HG03039 (cell line): Measurements from ENCODE around the gene PEX16.

ENCODE experiments used
- ATAC-seq: cut with Tn5 transposase; IDR thresholded peaks from one replicate; pipeline ENCODE4 v1.9.1; 2021; ENCODE audit warnings: mild to moderate bottlenecking, moderate library complexity; ENCODE audit not compliant: unreplicated experiment

PEX16 gene

GRCh38 chr11:45931739-45932138, 14.1 kb upstream of the PEX16 start:
- ATAC-seq, result no peak

DNA sequence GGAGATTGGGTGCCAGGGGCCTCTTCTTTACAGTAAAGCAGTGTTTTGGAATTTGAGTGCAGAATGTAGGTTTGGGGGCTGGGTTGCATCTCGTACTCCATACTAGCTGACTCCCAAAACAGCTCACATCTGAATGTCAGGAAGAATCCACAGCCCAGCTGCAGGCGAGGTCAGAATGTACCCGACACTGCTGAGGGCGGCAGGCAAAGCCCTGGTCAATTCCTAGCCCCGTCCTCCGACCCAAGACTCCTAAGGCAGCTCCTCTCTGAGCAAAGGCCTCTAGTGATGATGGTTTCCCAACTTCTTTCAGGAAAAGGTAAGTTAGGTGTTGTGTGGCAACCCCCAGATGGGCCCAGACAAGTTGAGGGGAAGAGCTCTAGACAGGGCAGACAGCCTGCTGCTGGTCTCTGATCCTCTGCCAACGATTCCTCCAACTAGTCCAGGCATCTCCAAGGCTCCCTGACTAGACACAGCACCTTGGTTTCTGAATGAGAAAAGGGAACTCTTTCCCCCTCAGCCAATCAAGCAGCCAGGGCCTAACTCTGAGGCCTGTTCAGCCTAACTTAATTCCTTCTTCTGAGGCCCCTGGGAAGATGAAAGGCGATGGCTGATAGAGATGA, 13.4 kb upstream of the PEX16 start:
- no peak for ATAC-seq

DNA sequence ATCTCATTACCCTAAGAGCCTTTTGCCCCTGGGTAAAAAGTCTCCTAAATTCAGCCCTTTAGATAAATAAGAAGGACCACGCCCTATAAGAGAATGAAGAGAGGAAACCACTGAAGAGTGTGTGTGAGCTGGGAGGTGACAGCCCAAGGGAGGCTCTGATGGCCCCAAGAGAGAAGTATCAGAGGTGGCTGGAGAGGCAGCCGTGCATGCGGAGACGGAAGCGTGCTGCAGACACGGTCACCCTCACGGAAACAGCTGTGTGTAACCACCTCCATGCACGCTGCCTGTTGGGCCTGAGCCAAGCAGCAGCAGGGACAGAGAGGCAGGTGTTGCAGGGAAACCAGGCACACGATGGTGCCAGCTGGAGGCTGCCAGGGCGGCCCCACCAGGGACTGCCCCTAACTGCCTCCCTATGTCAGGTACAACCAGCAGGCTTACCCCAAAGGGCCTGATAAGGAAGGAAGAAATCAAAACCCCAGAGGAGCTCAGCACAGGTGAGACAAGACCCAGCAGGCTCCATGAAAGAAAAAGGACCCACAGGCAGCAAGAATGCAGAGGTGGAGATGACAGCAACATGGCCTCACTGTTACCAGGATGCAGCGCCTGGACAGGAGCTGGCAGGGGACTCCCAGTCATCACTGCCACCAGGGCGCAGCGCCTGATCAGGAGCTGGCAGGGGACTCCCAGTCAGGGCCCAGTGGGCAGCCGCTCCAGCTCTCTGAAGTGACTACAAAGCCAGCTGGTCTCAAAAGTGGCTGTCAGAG, 12.5 kb upstream of the PEX16 start:
- peak; percentile 79 for ATAC-seq

DNA sequence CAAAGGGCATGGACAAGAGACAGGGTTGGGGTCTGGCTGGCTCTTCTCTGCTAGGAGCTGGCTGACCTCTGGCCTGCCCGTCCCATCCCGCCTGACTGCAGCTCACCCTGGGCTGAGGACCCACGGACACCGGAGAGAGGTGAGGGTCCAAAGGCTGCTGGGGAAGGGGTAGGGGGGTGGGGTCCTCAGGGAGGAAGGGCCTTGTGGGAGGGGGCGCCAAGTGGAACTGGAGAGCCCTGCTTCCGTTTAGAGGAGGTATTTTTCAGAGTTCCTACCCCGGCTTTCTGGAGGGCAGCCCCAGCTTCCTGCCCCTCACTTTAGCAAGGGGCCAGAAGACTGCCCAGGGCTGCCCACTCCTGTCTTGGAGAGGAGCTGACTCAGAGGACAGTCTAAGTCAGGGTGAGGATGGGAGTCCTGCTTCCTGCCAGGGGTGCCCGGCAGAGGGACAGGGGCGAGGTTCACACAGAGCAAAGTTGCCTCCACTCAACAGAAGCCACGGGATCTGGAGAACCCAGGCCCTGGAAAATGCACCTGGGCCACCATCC, 11.9 kb upstream of the PEX16 start:
- ATAC-seq, result peak; percentile 3

- no peak for ATAC-seq
Measured at GRCh38 chr11:45928535-45929215, 11.0 kb upstream of the PEX16 start.

GRCh38 chr11:45927684-45928413, 10.2 kb upstream of the PEX16 start:
- ATAC-seq, result no peak

DNA sequence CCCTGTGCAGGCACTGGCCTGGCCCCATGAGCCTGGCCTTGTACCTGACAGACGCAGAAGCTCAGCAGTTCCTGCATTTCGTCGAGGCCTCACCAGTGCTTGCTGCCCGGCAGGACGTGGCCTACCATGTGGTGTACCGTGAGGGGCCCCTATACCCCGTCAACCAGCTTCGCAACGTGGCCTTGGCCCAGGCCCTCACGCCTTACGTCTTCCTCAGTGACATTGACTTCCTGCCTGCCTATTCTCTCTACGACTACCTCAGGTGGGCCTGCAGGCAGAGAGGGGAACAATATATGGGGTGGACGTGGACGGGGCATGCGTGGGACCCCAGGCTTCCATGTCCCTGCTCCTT, 9.6 kb upstream of the PEX16 start:
- ATAC-seq, result no peak

DNA sequence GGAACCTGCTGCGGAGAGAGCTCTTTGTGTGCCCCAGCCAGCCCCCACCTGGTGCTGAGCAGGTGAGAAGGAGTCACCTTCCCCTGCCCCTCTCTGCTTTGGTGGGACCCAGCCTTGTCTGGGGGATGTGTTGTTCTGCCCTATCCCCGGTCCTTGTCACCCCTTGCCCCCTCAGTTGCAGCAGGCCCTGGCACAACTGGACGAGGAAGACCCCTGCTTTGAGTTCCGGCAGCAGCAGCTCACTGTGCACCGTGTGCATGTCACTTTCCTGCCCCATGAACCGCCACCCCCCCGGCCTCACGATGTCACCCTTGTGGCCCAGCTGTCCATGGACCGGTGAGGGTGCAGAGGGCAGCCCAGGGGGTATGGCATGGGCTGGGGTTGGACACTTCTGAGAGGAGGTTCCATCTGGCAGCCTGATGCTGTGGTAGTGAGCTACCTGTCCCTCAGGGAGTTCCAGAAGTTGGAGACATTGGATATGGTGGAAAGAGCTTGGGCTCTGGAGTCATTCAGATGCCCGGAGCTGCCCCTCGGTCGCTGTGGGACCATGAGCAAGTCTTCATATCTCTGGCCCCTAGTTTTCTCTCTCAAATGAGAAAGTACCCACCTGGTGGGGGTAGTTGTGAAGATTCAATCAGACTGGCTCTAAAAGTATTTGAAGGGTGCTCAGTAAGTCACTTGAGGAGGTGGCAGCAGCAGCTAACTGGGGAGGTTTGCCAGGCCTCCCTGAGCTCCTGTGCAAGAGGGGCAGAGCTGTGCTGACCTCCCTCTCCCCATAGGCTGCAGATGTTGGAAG, 9.1 kb upstream of the PEX16 start:
- no peak for ATAC-seq

DNA sequence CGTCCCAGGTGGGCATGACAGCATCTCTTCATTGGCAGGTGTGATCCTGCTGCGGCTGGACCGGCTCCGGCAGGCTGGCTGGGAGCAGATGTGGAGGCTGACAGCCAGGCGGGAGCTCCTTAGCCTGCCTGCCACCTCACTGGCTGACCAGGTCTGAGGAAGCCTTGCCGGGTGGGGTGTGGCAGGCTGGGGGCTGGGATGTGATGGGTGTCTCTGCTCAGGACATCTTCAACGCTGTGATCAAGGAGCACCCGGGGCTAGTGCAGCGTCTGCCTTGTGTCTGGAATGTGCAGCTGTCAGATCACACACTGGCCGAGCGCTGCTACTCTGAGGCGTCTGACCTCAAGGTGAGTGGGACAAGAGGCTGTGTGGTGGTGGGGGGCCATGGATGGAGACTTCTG, 8.3 kb upstream of the PEX16 start:
- ATAC-seq, result no peak

- ATAC-seq, result no peak
Measured at GRCh38 chr11:45925550-45925949, 7.9 kb upstream of the PEX16 start.

GRCh38 chr11:45924927-45925326, 7.2 kb upstream of the PEX16 start:
- no peak for ATAC-seq

GRCh38 chr11:45924036-45924915, 6.6 kb upstream of the PEX16 start:
- no peak for ATAC-seq

DNA sequence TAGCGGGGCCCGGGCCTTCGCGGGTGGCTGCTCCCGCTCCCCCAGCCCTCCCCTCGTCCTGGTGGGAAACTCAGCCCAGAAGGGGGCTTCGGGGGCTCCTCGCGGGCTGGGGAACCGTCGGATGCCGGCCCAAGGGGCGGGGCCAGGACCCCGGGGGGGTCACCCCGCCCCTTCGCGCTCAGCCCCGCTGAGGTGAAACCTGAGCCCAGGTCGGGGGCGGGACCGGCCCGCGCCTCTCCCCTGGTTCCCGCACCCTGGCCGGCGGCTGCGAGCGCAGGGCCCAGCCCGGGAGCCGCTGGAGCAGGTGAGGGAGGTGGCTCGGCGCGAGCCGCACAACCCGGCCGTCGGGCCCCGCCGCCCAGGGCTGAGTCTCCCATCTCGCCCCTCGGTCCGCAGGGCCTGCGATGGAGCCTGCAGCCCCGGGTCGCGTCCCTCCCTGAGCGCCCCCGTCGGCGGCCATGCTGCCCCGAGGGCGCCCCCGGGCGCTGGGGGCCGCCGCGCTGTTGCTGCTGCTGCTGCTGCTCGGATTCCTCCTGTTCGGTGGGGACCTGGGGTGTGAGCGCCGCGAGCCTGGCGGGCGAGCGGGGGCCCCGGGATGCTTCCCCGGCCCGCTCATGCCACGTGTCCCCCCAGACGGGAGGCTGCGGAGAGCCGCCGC, 4.9 kb upstream of the PEX16 start, which contains the start of gene LARGE2:
Gene LARGE2 (plus strand): TSS at position 232 of the 658 bp plus-strand sequence. CDS start 227 bp downstream, at position 459.
- no peak for ATAC-seq

DNA sequence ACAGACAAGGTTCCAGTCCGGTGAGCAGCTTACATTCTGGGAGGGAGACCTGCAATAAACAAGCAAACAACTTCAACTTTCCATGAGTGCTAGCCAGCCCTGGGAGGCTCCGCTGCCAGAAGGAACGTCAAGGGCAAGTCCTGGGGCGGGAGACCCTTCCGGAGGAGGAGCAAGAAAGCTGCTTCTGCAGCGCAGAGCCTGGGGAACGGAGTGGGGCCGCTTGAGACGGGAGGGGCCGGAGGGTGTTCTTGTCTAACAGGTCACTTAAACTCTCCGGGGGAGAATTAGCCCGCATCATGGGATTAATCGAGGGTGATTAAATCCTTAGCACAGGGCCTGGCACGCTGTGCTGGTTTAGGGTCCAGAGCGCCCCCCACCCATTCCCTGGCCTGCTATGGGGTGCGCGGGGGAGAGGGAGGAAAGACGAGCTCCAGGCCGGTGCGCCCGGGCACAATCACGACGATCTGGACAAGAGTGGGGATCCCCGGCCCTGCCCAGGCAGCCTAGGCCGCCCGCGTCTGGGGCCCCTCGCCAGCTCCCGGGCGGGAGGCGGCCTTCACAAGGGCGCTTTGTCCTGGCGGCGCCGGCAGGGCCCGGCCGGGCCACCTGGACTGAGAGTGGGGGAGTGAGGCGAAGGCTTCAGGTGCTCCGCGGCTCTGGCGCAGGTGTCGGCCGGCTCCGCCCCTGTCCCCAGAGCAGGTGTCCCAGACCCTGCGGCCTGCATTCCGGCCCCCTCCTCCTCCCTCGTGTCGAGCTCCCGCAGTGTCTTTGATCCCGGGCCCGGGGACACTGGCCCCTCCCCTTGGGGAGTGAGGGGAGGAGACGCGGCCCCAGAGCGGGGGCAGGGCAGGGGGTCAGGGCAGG, 4.1 kb upstream of the PEX16 start:
- no peak for ATAC-seq

- ATAC-seq, result no peak
Measured at GRCh38 chr11:45920531-45921477, 3.1 kb upstream of the PEX16 start.

DNA sequence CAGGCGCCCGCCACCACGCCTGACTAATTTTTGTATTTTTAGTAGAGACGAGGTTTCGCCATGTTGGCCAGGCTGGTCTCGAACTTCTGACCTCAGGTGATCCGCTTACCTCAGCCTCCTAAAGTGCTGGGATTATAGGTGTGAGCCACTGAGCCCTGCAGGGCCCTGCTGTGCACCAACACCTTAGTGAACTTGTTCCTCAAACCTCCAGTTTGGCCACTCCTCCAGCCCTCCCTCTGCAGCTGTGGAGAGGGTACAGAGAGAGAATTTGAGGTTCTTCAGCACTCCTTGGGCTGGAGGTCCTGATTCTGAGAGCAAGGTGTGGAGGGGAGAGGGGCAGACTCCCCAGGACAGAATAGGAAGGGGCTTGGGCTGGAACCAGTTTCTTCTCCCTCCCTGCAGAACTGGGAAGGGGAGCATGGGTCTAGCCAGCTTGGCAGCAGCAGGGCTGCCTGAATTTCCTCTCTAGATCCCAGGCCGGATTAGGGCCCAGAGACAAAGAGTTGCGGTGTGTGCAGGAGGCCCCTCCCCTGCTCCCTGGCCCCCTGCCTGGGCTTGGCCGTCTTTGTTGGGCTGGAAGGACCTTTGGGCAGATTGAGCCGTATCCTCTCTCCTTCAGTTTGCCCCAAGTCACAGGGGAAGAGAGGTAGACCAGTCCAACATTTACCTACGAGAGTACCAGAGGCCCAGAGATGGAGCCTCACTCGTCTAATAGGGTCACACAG, 2.3 kb upstream of the PEX16 start:
- ATAC-seq, result no peak
